ENCODE results near the gene LSM7.
"Not testable (repeated sequence)": the region's sequence is repeated elsewhere in the genome, so short reads cannot be mapped to it uniquely, and the experiment has no call there.

The LSM7 gene

DNA sequence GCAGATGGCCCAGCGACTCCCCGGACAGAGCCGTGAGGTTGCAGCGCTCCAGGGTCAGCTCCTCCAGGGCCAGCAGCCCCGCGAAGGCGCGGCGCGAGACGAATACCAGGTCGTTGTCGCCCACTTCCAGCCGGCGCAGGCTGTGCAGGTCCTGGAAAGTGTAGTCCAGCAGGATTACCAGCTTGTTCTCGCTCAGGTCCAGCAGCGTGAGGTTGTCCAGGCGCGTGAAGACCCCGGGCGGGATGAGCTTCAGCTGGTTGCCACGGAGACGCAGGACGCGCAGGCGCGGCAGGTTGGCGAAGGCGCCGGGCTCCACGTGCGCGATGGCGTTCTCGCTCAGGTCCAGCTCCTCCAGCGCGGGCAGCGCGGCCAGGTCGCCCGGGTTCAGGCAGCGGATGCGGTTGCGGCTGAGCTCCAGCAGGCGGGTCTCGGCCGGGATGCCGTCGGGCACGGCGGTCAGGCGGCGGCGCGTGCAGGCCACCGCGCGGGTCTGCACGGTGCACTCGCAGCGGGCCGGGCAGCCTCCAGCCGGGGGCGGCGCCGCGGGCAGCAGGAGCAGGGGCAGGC, 37.1 kb downstream of the LSM7 start:
- DNase-seq, result no peak

DNA sequence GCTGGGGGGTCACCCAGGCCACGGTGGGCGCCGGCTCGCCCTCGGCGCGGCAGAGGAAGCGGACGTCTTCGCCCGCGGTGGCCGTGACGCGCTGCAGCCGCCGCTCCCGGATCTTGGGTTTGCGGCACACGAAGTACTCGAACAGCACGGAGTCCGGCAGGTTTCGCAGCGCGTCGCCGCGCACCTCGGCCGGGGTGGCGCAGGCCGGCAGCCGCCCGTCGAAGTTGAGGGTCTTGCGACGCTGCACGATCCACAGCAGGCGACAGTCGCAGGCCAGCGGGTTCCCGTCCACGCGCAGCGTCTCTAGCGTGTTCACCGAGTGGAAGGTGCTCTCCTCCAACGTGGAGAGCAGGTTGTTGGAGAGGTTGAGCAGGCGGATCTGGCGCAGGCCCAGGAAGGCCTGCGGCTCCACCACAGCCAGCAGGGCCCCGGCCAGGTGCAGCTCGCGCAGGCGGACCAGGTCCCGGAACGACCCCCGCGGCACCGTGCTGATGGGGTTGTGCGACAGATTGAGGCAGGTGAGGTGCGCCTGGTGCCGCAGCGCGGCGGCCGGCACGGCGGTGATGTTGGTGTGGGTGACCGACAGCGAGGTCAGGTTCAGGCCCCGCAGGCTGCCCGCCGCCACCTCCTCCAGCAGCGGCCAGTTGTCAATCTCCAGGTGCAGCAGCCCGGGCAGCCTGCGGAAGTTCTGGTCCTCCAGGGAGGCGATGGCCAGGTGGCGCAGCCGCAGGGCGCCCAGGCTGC, 37.8 kb downstream of the LSM7 start:
- no peak for DNase-seq

DNA sequence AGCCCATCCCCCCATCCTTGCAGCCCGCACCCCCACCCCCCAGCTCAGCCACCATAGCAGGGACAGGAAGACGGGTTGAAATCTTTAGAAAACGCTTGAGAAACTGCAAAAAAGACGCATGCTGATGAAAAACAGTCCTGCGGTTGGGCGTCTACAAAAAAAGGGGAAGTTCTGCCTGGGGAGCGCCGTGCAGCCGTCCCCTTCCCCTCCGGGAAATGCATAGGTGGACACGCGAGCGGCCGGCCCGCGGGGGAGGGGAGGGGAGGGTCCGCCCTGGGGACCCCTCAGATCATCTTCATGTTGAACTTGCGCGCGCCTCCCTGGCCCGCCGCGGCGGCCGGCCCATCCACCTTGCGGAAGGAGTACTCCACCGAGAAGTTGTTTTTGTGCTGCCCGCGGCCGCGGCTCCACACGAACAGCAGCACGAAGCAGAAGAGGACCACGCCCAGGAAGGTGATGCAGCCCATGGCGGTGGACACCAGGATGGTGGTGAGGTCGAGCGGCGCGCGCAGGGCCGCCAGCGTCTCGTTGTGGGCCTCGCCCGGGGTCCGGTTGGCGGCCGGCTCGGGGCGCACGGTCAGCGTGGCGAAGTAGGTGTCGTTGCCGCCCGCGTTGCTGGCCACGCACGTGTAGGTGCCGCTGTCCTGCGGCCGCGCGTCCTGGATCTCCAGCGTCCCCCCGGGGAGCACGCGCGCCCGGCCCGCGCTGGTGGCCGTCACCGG, 38.5 kb downstream of the LSM7 start:
- no peak for DNase-seq

DNA sequence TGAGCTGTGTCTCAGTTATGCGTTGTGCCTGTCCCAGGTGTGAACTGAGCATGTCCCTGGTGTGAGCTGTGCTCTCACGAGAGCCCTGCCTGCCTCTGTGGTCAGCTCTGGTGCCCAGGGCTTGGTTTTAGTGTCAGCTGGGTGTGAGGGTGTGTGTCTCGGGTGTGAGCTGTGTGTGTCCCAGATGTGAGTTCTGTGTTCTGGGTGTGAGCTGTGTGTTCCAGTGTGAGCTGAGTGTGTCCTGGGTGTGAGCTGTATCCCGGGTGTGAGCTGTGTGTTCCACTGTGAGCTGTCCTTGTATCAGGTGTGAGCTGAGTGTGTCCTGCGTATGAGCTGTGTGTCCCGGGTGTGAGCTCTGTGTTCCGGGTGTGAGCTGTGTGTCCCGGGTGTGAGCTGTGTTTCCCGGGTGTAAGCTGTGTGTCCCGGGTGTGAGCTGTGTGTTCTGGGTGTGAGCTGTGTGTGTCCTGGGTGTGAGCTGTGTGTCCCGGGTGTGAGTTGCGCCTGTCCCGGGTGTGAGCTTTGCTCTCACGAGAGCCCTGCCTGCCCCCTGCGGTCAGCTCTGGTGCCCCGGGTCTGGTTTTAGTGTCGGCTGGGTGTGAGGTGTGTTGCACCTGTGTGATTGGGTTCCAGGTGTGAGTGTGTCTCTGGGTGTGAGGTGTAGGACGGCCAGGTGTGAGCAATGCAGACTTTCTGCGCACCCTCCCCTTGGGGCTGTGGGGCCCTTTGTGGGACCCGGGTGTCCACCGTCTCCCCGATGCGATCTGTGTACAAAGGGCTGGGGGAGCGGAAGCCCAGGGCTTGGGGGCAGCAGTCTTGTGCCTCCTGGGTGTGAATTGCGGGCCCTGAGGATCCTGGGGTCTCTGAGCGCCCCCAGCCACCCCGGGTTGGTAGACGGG, 39.3 kb downstream of the LSM7 start:
- DNase-seq, result no peak

DNA sequence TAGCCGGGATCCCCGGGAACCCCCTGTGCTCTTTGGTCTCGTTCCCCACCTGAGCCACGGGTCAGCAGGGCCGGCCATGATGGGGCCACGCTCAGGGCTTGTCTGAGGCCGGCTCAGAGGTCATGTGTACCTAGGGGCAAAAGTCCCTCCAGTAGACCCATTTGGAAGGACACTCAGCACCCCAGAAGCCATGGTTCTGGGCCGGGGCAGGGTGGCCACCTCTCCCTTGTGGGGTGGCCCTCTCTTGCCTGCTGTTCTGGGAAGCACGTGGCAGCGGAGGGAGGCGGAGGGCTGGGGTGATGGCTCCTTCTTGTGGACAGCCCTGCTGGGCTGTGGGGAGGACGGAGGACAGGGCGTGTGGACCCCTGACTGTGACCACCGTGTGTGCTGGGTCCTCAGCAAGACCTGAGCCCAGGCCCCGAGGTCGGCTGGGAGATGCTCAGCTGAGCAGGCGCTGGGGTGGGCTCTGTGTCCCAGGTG, 40.0 kb downstream of the LSM7 start:
- DNase-seq, result no peak

DNA sequence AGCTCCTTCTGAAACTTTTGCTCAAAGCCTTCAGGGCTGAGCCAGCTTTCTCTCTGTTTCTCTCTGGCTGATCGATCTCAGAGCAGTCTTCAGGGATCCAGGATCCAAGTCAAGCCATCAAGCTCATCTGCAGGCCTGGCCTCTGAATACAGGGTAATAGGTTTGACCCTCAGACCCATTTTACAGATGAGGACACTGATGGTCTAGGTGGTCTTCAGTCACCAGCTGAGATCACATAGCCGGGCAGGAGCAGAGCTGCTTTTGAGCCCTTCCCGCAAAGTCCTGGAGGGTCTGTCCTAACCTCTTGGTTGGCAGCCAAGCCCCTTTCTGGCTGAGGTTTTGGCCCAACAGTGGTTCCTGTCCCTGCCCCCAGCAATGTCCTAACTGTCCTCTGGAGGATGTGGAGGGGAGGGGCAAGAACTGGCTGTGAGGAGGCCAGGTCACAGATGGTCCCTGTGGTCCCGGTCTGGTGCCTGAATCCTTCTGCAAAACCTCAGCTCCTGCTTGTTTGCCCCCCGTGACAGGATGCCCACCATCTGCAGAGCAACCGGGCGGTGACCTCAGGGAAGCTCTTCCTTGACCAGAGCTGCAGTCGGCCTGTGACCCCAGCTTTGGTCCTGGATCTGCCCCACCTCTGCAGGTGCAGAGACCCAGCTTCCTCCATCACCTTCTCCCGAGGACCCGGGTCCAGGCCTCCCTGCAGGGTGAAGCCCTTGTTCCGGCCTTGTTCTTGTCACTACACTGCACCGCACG, 40.6 kb downstream of the LSM7 start:
- DNase-seq, result no peak

DNA sequence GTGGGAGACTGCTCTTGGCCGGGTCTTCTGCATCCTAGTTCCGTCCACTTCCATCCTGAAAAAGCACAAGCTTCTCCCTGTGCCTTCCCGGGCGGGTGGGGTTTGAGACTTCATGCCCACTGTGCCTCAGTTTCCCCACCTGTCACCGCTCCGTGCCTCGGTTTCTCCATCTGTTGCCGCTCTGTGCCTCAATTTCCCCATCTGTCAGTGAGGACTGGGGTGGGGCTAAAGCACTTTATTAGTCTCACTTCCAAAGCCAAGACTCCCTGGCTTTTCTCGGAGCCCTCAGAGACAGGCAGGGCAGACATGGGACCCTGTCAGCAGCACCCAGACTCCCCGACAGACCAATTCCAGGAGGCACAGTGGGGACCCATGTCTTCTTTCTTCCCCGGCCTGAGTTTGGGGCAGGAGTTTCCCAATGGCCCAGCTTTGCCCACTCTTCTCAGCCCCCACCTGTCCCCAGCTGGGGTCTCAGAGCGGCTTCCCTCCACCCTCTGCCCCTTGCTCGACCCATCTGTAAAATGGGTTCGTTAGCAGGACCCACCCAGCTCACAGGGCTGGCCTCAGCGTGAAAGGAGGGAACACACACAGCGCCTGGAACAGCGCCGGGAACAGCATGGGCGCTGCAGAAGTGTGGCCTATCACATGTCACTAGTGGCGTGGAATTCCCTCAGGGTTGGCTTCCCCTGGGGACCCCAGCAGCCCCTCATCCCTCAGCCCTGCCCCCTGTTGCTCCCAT, 41.8 kb downstream of the LSM7 start:
- DNase-seq, result no peak

DNA sequence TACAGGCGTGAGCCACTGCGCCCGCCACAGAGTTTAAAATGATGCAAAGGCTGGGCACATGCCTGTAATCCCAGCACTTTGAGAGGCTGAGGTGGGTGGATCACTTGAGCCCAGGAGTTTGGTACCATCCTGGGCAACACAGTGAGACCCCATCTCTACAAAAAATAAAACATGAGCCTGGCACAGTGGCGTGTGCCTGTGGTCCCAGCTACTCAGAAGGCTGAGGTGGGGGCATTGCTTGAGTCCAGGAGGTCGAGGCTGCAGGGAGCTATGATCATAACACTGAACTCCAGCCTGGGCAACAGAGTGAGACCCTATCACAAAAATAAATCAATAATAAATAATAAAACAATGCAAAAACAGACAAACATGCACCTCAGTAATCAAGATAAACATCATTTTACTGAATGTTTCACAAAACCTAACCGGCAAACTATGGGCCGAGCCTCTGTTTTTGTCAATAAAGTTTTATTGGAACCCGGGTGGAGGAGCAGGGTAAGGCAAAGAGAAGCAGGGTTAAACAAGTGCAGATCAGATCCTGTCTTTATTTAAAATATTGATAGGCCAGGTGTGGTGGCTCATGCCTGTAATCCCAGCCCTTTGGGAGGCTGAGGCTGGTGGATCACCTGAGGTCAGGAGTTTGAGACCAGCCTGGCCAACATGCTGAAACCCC, 44.4 kb downstream of the LSM7 start:
- no peak for DNase-seq

DNA sequence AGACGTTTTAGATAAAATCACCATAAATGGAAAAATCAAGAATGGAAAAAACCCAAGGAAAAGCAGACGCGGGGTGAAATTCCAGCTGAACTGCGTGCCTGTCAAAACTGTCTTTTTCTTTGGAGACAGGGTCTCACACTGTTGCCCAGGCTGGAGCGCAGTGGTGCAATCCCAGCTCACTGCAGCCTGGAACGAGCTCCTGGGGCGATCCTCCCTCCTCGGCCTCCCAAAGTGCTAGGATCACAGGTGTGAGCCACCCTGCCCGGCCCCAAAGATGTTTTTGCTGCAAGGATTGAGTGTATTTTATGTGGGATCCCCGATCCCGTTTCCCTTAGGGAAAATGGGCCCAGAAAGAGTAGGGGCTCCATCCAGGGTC, 45.5 kb downstream of the LSM7 start:
- DNase-seq, result no peak

DNA sequence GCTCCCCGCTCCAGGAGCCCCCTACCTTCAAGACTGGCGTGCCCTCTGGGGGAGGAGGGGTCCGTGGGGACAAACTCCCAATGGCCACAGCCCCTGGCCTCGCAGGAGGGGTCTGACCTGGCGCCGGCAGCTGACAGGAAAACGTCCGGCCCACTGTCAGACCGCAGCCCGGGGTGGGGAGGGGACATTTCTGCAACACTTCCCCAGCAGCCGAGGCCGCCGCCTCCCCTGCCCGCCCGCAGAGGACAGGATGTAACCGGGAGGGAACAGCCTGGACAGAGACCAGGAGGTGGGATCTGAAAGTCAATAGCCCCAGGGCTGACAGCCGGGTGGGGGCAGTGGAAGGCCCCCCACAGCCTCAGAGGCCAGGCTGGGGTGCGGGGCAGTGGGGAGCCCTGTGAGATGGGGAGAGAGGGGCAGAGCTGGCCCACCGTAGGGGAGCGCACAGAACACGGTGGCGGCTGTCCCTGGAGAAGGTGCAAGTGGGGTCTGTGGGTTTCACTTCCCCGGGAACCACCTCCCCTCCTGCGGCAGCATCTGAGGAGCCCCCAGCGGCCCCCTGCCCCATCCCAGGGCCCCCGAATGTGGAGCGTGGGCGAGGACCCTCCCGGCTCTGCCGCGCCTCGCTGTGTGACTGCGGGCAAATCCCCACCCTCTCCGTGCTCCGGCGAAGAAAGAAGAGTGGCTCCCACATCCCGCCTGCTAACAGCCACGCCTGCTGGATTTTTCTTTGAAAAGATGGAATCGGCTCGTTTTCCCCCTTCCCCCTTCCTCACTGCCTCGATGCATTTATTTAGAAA, 46.1 kb downstream of the LSM7 start, which contains the start of gene PEAK3:
Gene PEAK3, minus strand, starts transcription at position 114 of the 800 bp plus-strand sequence. CDS start 1,244 bp downstream, outside the sequence.
- DNase-seq, result no peak

DNA sequence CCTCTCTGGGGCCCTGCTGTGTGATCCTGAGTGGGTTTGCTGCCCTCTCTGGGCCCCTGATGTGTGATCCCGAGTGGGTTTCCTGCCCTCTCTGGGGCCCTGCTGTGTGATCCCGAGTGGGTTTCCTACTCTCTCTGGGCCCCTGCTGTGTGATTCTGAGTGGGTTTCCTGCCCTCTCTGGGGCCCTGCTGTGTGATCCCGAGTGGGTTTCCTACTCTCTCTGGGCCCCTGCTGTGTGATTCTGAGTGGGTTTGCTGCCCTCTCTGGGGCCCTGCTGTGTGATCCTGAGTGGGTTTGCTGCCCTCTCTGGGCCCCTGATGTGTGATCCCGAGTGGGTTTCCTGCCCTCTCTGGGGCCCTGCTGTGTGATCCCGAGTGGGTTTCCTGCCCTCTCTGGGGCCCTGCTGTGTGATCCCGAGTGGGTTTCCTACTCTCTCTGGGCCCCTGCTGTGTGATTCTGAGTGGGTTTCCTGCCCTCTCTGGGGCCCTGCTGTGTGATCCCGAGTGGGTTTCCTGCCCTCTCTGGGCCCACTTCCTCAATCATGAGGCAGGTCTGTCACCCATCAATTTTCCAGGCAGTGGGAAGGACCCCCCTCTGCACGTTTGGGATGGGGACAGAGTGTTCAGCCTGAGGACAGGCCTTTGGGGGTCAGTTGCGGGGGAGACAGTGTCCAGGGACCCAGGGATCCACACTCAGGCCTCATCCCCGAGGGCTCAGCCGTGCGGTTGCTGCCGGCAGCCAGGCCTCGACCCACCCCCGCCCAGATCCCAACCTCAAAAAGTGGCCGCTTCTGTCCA, 46.9 kb downstream of the LSM7 start:
- not testable (repeated sequence) for DNase-seq

DNA sequence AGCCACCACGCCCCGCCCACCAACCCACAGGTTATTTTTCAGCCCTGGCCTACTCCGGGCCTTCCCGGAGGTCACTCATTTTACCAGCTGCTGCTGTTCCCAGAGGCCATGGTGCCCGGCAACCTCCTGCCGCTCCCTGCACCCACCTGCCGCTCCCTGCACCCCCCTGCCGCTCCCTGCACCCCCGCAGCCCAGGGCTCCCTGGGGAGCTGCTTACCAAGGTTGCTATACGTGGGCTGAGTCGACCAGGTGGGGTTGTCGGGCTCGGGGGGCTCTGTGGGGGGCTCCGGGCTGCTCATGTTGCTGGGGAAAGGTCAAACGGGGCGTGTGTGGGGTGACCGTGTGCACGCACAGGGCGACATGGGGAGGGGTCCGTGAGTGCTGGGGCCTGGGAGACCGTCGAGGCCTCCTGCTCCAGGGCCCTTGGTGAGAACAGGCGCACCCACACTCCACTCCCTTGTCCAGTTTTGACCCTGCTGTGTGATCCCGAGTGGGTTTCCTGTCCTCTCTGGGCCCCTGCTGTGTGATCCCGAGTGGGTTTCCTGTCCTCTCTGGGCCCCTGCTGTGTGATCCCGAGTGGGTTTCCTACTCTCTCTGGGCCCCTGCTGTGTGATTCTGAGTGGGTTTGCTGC, 47.6 kb downstream of the LSM7 start:
- DNase-seq, result no peak

DNA sequence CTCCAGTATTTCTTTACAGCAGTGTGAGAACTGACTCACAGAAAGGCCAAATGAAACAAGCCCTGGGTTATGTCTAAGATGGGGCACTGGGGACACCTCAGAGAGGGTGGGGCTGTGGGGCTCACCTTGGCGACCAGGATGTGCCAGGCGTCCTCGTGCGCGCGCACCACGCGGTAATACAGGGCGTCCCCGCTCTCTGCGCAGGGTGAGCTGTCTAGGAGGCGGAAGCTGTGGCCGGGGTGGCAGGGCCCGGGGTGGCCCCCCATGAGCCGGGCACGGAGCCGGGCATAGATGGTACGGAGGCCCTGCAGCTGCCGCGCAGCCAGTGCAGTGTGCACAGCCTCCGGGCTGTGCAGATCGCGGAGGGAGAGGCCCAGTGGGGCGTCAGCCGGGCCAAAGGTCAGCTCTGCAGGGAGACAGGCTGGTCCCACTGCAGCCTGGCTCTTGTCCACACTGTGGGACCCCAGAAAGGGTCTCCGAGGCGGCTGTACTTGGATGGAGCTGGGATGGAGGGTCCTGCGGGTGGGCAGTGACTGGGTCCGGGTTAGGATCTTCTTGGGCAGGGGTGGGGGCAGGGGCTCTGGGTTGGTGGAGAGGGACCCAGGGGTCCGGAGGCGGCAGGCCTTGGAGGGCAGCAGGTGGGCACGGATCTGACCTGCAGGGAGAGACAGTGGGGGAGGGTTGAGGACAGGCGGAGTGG, 49.8 kb downstream of the LSM7 start:
- no peak for DNase-seq

DNA sequence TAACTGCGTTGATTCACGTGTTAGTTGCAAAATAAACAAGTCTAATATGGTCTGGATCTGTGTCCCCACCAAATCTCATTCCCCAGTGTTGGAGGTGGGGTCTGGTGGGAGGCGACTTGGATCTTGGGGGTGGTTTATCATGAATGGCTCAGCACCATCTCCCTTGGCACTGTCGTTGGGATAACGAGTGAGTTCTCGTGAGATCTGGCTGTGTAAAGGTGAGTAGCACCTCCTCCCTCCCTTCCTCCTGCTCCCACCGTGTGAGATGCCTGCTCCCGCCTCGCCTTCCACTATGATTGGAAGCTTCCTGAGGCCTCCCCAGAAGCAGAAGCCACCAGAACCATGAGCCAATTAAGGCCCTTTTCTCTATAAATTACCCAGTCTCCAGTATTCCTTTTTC, 51.2 kb downstream of the LSM7 start:
- no peak for DNase-seq

DNA sequence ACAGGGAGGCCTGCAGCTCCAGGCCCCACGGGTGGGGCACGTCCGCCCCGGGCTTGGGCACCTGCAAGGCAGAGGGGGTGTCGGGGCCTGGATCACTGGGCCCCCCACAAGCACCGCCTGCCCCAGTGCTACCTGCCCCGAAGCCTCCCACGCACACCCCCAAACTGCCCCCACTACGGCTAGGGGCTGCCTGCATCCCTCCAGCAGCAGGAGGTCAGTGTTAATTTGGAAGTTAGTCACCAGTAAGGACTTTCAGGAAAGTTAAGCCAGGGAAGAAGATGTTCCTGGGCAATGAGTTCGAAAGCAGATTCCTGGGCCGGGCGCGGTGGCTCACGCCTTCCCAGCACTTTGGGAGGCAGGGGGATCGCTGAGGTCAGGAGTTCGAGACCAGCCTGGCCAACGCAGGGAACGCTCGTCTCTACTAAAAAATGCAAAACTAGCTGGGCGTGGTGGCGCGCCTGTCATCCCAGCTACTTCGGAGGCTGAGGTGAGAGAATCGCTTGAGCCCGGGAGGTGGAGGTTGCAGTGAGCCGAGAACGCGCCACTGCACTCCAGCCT, 51.9 kb downstream of the LSM7 start:
- DNase-seq, result no peak

DNA sequence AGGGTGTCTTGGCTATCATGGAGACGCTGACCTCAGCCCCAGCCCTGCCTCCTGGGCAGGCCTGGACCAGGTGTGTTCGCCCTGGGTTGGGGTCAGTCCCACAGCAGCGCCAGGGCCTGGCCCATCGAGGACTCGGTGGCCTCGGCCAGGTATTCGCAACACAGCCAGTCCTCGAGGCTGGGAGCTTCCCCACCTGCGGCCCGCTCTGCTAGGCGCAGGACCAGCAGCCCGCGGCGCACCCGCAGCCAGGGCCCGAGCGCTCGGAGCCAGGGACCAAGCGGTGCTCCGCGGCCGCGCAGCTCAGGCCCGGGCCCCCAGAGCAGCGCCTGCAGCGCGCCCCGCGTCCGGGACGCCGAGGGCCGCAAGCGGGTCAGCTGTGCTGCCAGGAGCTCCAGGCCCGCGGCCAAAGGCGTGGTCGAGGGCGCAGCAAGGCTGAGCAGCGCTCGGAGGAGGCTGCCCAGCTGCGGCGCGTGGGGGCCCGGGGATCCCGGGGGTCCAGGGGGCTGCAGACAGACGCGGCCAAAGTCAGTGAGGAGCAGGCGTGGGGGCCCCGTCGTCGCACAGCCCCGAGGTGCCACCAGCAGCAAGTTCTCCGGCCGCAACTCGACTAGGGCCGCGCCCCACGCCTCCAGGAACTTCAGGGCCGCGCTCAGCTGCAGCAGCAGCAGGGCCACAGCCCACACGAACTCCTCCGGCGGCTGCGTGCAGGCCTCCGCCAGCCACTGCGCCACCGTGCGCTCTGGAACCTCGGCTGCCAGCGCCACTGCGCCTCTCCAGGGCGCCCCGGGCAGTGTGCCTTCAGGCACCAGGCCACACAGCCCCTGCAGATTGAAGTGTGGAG, 52.6 kb downstream of the LSM7 start:
- no peak for DNase-seq
